Gastrocnemius medialis (tissue), 4 donors: ENCODE measurements around the gene EPYC. TPM values are rescaled to one million over a fixed set of nuclear protein-coding genes. Genes with fewer than 3 reads are reported as not detected.

Source experiments
- ATAC-seq, 2 donors: fragments of 150-250 bp; one replicate each; pipeline ENCODE4 v1.9.1; 2016
- DNase-seq, 2 donors: peaks; one replicate each; pipeline ENCODE4 v3.0.0-alpha.2; 2019
- H3K27ac ChIP-seq, 4 donors: fragments of 200-600 bp; sonication (generic); 1 replicate in 1 of 4; 2 replicates in 3 of 4; pipeline ENCODE4 v1.5.1; 2016 to 2018; ENCODE audit warnings: mild to moderate bottlenecking in 2 of 4, moderate library complexity in 1 of 4
- H3K27me3 ChIP-seq, 3 donors: fragments of 200-600 bp; sonication (generic) in 2 of 3; 1 replicate in 1 of 3; 2 replicates in 2 of 3; pipeline versions ENCODE4 v1.5.1 to v1.6.0; 2016 to 2019; ENCODE audit warnings: mild to moderate bottlenecking in 1 of 3, moderate library complexity in 1 of 3
- H3K36me3 ChIP-seq, 2 donors: fragments of 200-600 bp; sonication (generic) in 1 of 2; one replicate each; pipeline ENCODE4 v1.5.1; 2017 to 2018
- H3K4me1 ChIP-seq, 2 donors: fragments of 200-600 bp; sonication (generic) in 1 of 2; one replicate each; pipeline ENCODE4 v1.5.1; 2016 to 2017; ENCODE audit warnings: mild to moderate bottlenecking in 2 of 2
- H3K4me3 ChIP-seq, 4 donors: fragments of 200-600 bp; sonication (generic) in 3 of 4; 1 replicate in 1 of 4; 2 replicates in 3 of 4; pipeline ENCODE4 v1.5.1; 2016 to 2019; ENCODE audit warnings: mild to moderate bottlenecking in 2 of 4
- H3K9me3 ChIP-seq, 3 donors: fragments of 200-600 bp; sonication (generic) in 2 of 3; 1 replicate in 1 of 3; 2 replicates in 2 of 3; pipeline ENCODE4 v1.5.1; 2016 to 2019
- CTCF ChIP-seq, 5 experiments: fragments of 450-650 bp in 3 of 5; fragments of 200-600 bp in 2 of 5; sonication (generic) in 2 of 5; IDR thresholded peaks in 4 of 5; conservative IDR thresholded peaks in 1 of 5; 1 replicate in 4 of 5; 2 replicates in 1 of 5; pipeline ENCODE4 v1.5.1; 2016 to 2019; ENCODE audit warnings: antibody characterized with exemption in 5 of 5, mild to moderate bottlenecking in 3 of 5, moderate library complexity in 3 of 5
- POLR2A ChIP-seq, 2 donors: fragments of 450-650 bp; IDR thresholded peaks; one replicate each; pipeline ENCODE4 v1.6.1; 2017; ENCODE audit warnings: antibody characterized with exemption in 2 of 2, mild to moderate bottlenecking in 2 of 2, moderate library complexity in 2 of 2
- in situ Hi-C, 4 donors: fragments of 200-750 bp; cut with MboI; loops; one replicate each; pipeline versions ENCODE4 v1.15.0 to v1.8.0; 2017; ENCODE audit warnings: low sequenced_read_pairs in 4 of 4
- intact Hi-C: fragments of 100-400 bp; cut with DNase I; formaldehyde crosslinking; loops from one replicate; pipeline ENCODE4 v1.15.1; 2023; ENCODE audit warnings: low total_unique reads
- total RNA-seq, 4 donors: library from RNA; depleted of rRNA; stranded (reverse); fragments of >200 nt; gene quantifications; one replicate each; pipeline versions ENCODE4 v1.1.0 to v1.2.3, GENCODE V29; 2016

Gene EPYC
- total RNA-seq, 4 donors from 2014 or later, result not detected

- Histone ChIP-seq H3K27ac (no peak overlapping the region), H3K9me3 (no peaks in the 10 kb centered on the region), H3K4me1 (no peaks in the 10 kb centered on the region), H3K4me3 (no peak overlapping the region), H3K27me3 (no peaks in the 10 kb centered on the region), H3K36me3 (no peaks in the 10 kb centered on the region)
- no peak for ATAC-seq
- intact Hi-C loops, result no loop called here
- DNase-seq, result no peak
- in situ Hi-C loops, result loop anchor here in 3 of 4 donors (25.0 kb wide), 3 partner anchors 372 to 1697 kb away; partner anchors contain the start of gene POC1B (in 1 of the 3)
- TF ChIP-seq POLR2A (IDR thresholded peaks at IDR 0.05), result no peak
- TF ChIP-seq CTCF (IDR thresholded peaks at IDR 0.05 in 4 of 5, conservative IDR thresholded peaks at IDR 0.05 in 1 of 5), result no peak
These were observed 39.6 kb downstream of the EPYC start for GRCh38 chr12:90965204-90965603.

DNA sequence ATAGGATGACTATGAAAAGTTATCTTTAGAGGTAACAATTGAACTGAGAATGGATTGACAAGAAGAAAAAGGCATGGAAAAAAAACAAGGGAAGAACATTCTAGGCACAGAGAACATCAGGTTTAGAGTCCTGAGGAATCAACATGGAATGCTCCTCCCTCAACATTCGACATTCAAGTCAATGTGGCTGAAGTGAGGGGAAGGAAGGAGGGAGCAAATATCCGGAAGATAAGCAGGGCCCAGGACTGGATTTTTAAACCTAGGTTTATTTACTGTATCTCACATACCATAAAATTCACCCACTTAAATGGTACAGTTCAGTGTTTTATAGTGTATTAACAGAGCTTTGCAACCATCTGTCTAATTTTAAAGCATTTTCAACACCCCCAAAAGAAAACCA is 40.2 kb downstream of the EPYC start:
- intact Hi-C loops (no loop called here), in situ Hi-C loops (loop anchor here in 3 of 4 donors (25.0 kb wide), 3 partner anchors 373 to 1698 kb away; partner anchors contain the start of gene POC1B (in 1 of the 3))
- H3K27ac ChIP-seq, result no peak overlapping the region
- H3K4me3 ChIP-seq, result no peak overlapping the region
- H3K27me3 ChIP-seq, result no peaks in the 10 kb centered on the region
- H3K9me3 ChIP-seq, result no peaks in the 10 kb centered on the region
- TF ChIP-seq CTCF (IDR thresholded peaks at IDR 0.05 in 4 of 5, conservative IDR thresholded peaks at IDR 0.05 in 1 of 5), result no peak
- TF ChIP-seq POLR2A (IDR thresholded peaks at IDR 0.05), result no peak
- no peak for ATAC-seq
- no peak for DNase-seq
- no peaks in the 10 kb centered on the region for H3K36me3 ChIP-seq
- H3K4me1 ChIP-seq, result no peaks in the 10 kb centered on the region

GRCh38 chr12:90963946-90964345 is 40.8 kb downstream of the EPYC start:
- H3K36me3 ChIP-seq, result no peaks in the 10 kb centered on the region
- DNase-seq (no peak), ATAC-seq (no peak)
- H3K4me3 ChIP-seq, result no peak overlapping the region
- in situ Hi-C loops (loop anchor here in 3 of 4 donors (25.0 kb wide), 3 partner anchors 373 to 1698 kb away; partner anchors contain the start of gene POC1B (in 1 of the 3)), intact Hi-C loops (no loop called here)
- H3K27ac ChIP-seq, result no peak overlapping the region
- no peaks in the 10 kb centered on the region for H3K4me1 ChIP-seq
- no peaks in the 10 kb centered on the region for H3K9me3 ChIP-seq
- TF ChIP-seq POLR2A (IDR thresholded peaks at IDR 0.05) (no peak), CTCF (IDR thresholded peaks at IDR 0.05 in 4 of 5, conservative IDR thresholded peaks at IDR 0.05 in 1 of 5) (no peak)
- no peaks in the 10 kb centered on the region for H3K27me3 ChIP-seq

DNA sequence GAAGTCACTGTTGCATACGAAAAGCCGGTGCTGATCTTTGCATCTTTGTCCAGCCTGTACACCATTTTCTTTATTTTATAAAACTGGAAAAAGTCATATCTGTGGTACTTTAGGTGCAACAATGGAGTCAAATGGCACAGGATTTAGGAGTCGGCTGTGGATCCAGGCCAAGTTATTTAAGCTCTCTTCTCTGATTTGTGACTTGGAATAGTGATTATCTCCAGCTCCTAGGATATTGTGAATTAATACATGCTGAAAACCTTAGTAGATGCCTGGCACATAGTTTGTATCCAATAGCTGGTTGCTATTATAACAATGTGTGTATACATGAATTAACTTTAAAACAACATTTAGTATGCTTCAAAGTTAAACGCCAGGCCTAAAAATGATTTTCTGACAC is 43.6 kb downstream of the EPYC start:
- Histone ChIP-seq H3K9me3 (no peaks in the 10 kb centered on the region), H3K27ac (no peak overlapping the region), H3K27me3 (no peaks in the 10 kb centered on the region), H3K36me3 (no peaks in the 10 kb centered on the region), H3K4me3 (no peak overlapping the region), H3K4me1 (no peaks in the 10 kb centered on the region)
- TF ChIP-seq POLR2A (IDR thresholded peaks at IDR 0.05) (no peak), CTCF (IDR thresholded peaks at IDR 0.05 in 4 of 5, conservative IDR thresholded peaks at IDR 0.05 in 1 of 5) (no peak)
- ATAC-seq (no peak), DNase-seq (no peak)
- intact Hi-C loops (no loop called here), in situ Hi-C loops (loop anchor here in 3 of 4 donors (25.0 kb wide), 3 partner anchors 376 to 1701 kb away; partner anchors contain the start of gene POC1B (in 1 of the 3))
